ENCODE measurements around the gene CHD9. TPM values are rescaled to one million over a fixed set of nuclear protein-coding genes. Genes with fewer than 3 reads are reported as not detected.

Gene CHD9
- polyA plus RNA-seq, 3 donors, result 15.8 to 26.1 (median 22.5) TPM

DNA sequence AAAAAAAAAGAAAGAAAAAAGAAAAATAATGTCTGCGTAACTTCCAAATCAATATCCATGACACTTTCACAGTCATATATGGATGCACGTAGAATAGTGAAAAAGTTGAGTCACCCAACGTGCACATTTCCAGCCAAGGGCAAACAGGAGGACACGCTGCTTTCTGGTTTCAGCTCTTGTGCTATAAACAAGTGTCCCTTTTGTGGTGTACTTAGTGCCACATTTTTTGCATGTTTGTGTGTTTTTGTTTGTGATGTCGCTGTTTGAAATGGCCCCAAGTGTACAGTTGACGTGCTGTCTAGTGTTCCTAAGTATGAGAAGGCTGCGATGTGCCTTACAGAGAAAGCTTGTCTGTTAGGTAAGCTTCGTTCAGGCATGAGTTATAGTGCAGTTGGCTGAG, 2.9 kb downstream of the CHD9 start:
- Mint-ChIP-seq H3K4me3 (no peak overlapping the region), H3K36me3 (peaks cover 3 to 6% of the 10 kb centered on the region in 2 donors), H3K9me3 (no peaks in the 10 kb centered on the region), H3K4me1 (peaks cover 51% of the 10 kb centered on the region), H3K27me3 (ENCODE audit: low read depth in 3 of 3) (peaks cover 0 to 5% (median 3%) of the 10 kb centered on the region in 3 donors), H3K27ac (peak overlapping the region in 1 of 7 donors; percentile 6)
- 100% methylated on average over 3 of the region's 8 CpGs for WGBS (ENCODE audit: insufficient coverage)
- intact Hi-C loops (cut with micrococcal nuclease), result loop anchor here in 1 of 2 donors (5.0 kb wide), 3 partner anchors 35 to 165 kb away; no protein-coding TSS in a partner anchor
- H3K27ac ChIP-seq (ENCODE audit: low read depth in 1 of 2, low read length in 2 of 2), result no peak overlapping the region
- H3K79me2 ChIP-seq (ENCODE audit: insufficient read depth, low read length), result peaks cover 59% of the 10 kb centered on the region
- no peak overlapping the region for H3K9ac ChIP-seq (ENCODE audit: insufficient read depth, low read length, poor library complexity, severe bottlenecking)
- TF ChIP-seq, protein P1, sequence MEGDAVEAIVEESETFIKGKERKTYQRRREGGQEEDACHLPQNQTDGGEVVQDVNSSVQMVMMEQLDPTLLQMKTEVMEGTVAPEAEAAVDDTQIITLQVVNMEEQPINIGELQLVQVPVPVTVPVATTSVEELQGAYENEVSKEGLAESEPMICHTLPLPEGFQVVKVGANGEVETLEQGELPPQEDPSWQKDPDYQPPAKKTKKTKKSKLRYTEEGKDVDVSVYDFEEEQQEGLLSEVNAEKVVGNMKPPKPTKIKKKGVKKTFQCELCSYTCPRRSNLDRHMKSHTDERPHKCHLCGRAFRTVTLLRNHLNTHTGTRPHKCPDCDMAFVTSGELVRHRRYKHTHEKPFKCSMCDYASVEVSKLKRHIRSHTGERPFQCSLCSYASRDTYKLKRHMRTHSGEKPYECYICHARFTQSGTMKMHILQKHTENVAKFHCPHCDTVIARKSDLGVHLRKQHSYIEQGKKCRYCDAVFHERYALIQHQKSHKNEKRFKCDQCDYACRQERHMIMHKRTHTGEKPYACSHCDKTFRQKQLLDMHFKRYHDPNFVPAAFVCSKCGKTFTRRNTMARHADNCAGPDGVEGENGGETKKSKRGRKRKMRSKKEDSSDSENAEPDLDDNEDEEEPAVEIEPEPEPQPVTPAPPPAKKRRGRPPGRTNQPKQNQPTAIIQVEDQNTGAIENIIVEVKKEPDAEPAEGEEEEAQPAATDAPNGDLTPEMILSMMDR (IDR thresholded peaks at IDR 0.05), result no peak
- peaks cover 40 to 47% of the 10 kb centered on the region in 2 donors for H3K4me1 ChIP-seq (ENCODE audit: control insufficient read depth in 1 of 2, insufficient read depth in 2 of 2, low read length in 2 of 2)
- no peak overlapping the region for H3K4me2 ChIP-seq (replicated peaks; ENCODE audit: extremely low read depth, low read length, poor library complexity, severe bottlenecking)
- H4K20me1 ChIP-seq (ENCODE audit: insufficient read depth, low read length), result no peaks in the 10 kb centered on the region
- no peaks in the 10 kb centered on the region for H3K36me3 ChIP-seq (replicated peaks in 1 of 2; ENCODE audit: control insufficient read depth in 1 of 2, insufficient read depth in 2 of 2, low read length in 2 of 2)
- H3K4me3 ChIP-seq (replicated peaks in 1 of 3; ENCODE audit: low read depth in 2 of 3, low read length in 3 of 3), result no peak overlapping the region
- H2AFZ ChIP-seq (ENCODE audit: insufficient read depth, low read depth, low read length, poor library complexity, severe bottlenecking), result no peak overlapping the region
- no peak for DNase-seq
- H3K27me3 ChIP-seq (ENCODE audit: control insufficient read depth in 2 of 2, insufficient read depth in 2 of 2, low read length in 2 of 2), result no peaks in the 10 kb centered on the region
- H3K9me3 ChIP-seq (replicated peaks in 1 of 2; ENCODE audit: control insufficient read depth in 1 of 2, insufficient read depth in 1 of 2, low read length in 2 of 2), result no peaks in the 10 kb centered on the region

DNA sequence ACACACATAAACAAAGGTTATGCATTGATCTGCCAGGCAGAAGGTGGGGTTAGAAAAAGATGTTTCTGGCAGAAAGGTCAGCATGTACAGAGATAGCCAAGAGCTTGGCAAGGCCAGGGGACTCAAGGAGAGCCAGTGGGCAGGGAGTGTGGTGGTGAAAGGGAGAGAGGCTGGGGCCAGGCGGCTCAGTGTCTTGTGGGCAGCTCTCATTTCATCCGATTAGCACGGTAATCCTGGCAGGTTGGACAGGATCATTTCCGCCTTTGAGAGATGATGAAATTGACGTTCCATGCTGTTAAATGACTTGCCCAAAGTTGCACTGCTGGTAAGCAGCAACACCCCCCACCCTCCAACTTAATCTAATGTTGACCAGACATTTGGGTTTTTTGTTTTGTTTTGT, 3.6 kb downstream of the CHD9 start:
- no peak for DNase-seq
- no peak overlapping the region for H3K27ac ChIP-seq (ENCODE audit: low read depth in 1 of 2, low read length in 2 of 2)
- H3K27me3 ChIP-seq (ENCODE audit: control insufficient read depth in 2 of 2, insufficient read depth in 2 of 2, low read length in 2 of 2), result no peaks in the 10 kb centered on the region
- no peaks in the 10 kb centered on the region for H3K9me3 Mint-ChIP-seq
- intact Hi-C loops (cut with micrococcal nuclease), result loop anchor here in 1 of 2 donors (5.0 kb wide), 3 partner anchors 34 to 164 kb away; no protein-coding TSS in a partner anchor
- H3K79me2 ChIP-seq (ENCODE audit: insufficient read depth, low read length), result peaks cover 62% of the 10 kb centered on the region
- H3K4me3 ChIP-seq (replicated peaks in 1 of 3; ENCODE audit: low read depth in 2 of 3, low read length in 3 of 3), result no peak overlapping the region
- H2AFZ ChIP-seq (ENCODE audit: insufficient read depth, low read depth, low read length, poor library complexity, severe bottlenecking), result no peak overlapping the region
- H3K4me1 ChIP-seq (ENCODE audit: control insufficient read depth in 1 of 2, insufficient read depth in 2 of 2, low read length in 2 of 2), result peaks cover 37 to 39% of the 10 kb centered on the region in 2 donors
- 48% methylated on average over 4 of the region's 5 CpGs for WGBS (ENCODE audit: insufficient coverage)
- no peak overlapping the region for H3K9ac ChIP-seq (ENCODE audit: insufficient read depth, low read length, poor library complexity, severe bottlenecking)
- H3K4me1 Mint-ChIP-seq, result peaks cover 45% of the 10 kb centered on the region
- H3K36me3 Mint-ChIP-seq, result peaks cover 3 to 6% of the 10 kb centered on the region in 2 donors
- H3K9me3 ChIP-seq (replicated peaks in 1 of 2; ENCODE audit: control insufficient read depth in 1 of 2, insufficient read depth in 1 of 2, low read length in 2 of 2), result no peaks in the 10 kb centered on the region
- TF ChIP-seq, protein P1 (IDR thresholded peaks at IDR 0.05), result no peak
- peak overlapping the region in 3 of 7 donors; percentile 4 to 16 (median 11) for H3K27ac Mint-ChIP-seq
- no peak overlapping the region for H3K4me2 ChIP-seq (replicated peaks; ENCODE audit: extremely low read depth, low read length, poor library complexity, severe bottlenecking)
- H3K27me3 Mint-ChIP-seq (ENCODE audit: low read depth in 3 of 3), result peaks cover 0 to 3% (median 0%) of the 10 kb centered on the region in 3 donors
- H4K20me1 ChIP-seq (ENCODE audit: insufficient read depth, low read length), result no peaks in the 10 kb centered on the region
- no peak overlapping the region for H3K4me3 Mint-ChIP-seq
- no peaks in the 10 kb centered on the region for H3K36me3 ChIP-seq (replicated peaks in 1 of 2; ENCODE audit: control insufficient read depth in 1 of 2, insufficient read depth in 2 of 2, low read length in 2 of 2)
